COLO829 (cell line): Measurements from ENCODE around the gene NABP1.
A peak's percentile ranks its signal among the peaks of the same experiment; 100 is the strongest.

Source experiments
- DNase-seq: peaks from one replicate; pipeline ENCODE4 v3.0.0; 2012; ENCODE audit warnings: low spot score

The NABP1 gene

GRCh38 chr2:191680639-191681038, 2.7 kb downstream of the NABP1 start:
- no peak for DNase-seq

GRCh38 chr2:191682126-191682525, 4.2 kb downstream of the NABP1 start:
- no peak for DNase-seq

GRCh38 chr2:191686066-191686465, 8.1 kb downstream of the NABP1 start:
- no peak for DNase-seq

GRCh38 chr2:191686729-191687128, 8.8 kb downstream of the NABP1 start:
- no peak for DNase-seq

GRCh38 chr2:191687867-191688266, 9.9 kb downstream of the NABP1 start:
- DNase-seq = no peak

- DNase-seq = no peak
These were observed 11.2 kb downstream of the NABP1 start for GRCh38 chr2:191688934-191689695.

GRCh38 chr2:191690327-191690726, 12.4 kb downstream of the NABP1 start:
- DNase-seq = no peak

GRCh38 chr2:191691016-191691735, 13.2 kb downstream of the NABP1 start:
- DNase-seq = peak; percentile 88

GRCh38 chr2:191691898-191692297, 14.0 kb downstream of the NABP1 start:
- DNase-seq = no peak

- no peak for DNase-seq
These were observed 14.7 kb downstream of the NABP1 start for GRCh38 chr2:191692502-191693115.

- no peak for DNase-seq
These were observed 15.2 kb downstream of the NABP1 start for GRCh38 chr2:191693166-191693565.

GRCh38 chr2:191693778-191694177, 15.8 kb downstream of the NABP1 start:
- no peak for DNase-seq

GRCh38 chr2:191696001-191696400, 18.1 kb downstream of the NABP1 start:
- peak; percentile 83 for DNase-seq

- DNase-seq = no peak
These were observed 19.0 kb downstream of the NABP1 start for GRCh38 chr2:191696966-191697365.

GRCh38 chr2:191697870-191698269, 19.9 kb downstream of the NABP1 start:
- no peak for DNase-seq

- DNase-seq = no peak
These were observed 21.5 kb downstream of the NABP1 start for GRCh38 chr2:191699341-191699945.

GRCh38 chr2:191701029-191701428, 23.1 kb downstream of the NABP1 start:
- DNase-seq = no peak

- no peak for DNase-seq
These were observed 23.8 kb downstream of the NABP1 start for GRCh38 chr2:191701696-191702095.

GRCh38 chr2:191703079-191703725, 25.3 kb downstream of the NABP1 start:
- DNase-seq = no peak

GRCh38 chr2:191705084-191705483, 27.1 kb downstream of the NABP1 start:
- peak; percentile 92 for DNase-seq

- DNase-seq = no peak
These were observed 27.8 kb downstream of the NABP1 start for GRCh38 chr2:191705701-191706100.

GRCh38 chr2:191706791-191707190, 28.9 kb downstream of the NABP1 start:
- no peak for DNase-seq
